DND-41 (cell line): Measurements from ENCODE around the gene IFNL3.
A peak's percentile ranks its signal among the peaks of the same experiment; 100 is the strongest.
"Not testable (repeated sequence)": the region's sequence is repeated elsewhere in the genome, so short reads cannot be mapped to it uniquely, and the experiment has no call there.

Source experiments
- ATAC-seq: fragments of 200-7000 bp; cut with Tn5 transposase; 3 replicates; pipeline ENCODE4 v1.9.1; 2021; ENCODE audit warnings: low read depth; ENCODE audit not compliant: insufficient read depth
- DNase-seq: peaks from one replicate; pipeline ENCODE4 v3.0.0-alpha.2; 2020
- H2AFZ ChIP-seq: 2 replicates; pipeline ENCODE4 v1.6.0; 2012; ENCODE audit warnings: low read depth, low read length
- H3K27ac ChIP-seq: 2 replicates; pipeline ENCODE4 v1.5.1; 2012; ENCODE audit warnings: low read length, inconsistent platforms
- H3K27me3 ChIP-seq: fragments of 200-600 bp; sonication (generic); 2 replicates; pipeline ENCODE4 v1.6.0; 2012; ENCODE audit warnings: low read length, mild to moderate bottlenecking, inconsistent platforms; ENCODE audit not compliant: insufficient read depth, poor library complexity
- H3K36me3 ChIP-seq: 2 replicates; pipeline ENCODE4 v1.5.1; 2012; ENCODE audit warnings: low read length, inconsistent platforms; ENCODE audit not compliant: insufficient read depth
- H3K4me1 ChIP-seq: 2 replicates; pipeline ENCODE4 v1.5.1; 2012; ENCODE audit warnings: mild to moderate bottlenecking, low read length; ENCODE audit not compliant: insufficient read depth
- H3K4me2 ChIP-seq: 2 replicates; pipeline ENCODE4 v1.6.0; 2012; ENCODE audit warnings: mild to moderate bottlenecking, moderate library complexity, low read length, inconsistent platforms; ENCODE audit not compliant: insufficient read depth
- H3K4me3 ChIP-seq, 2 experiments: fragments of 200-600 bp in 1 of 2; shearing (Covaris generic) in 1 of 2; 2 replicates each; pipeline ENCODE4 v1.5.1; 2012 to 2016; ENCODE audit warnings: inconsistent platforms in 2 of 2, low read length in 2 of 2, mild to moderate bottlenecking in 2 of 2, low read depth in 1 of 2, moderate library complexity in 1 of 2
- H3K79me2 ChIP-seq: 2 replicates; pipeline ENCODE4 v1.6.0; 2012; ENCODE audit warnings: low read length, inconsistent platforms; ENCODE audit not compliant: insufficient read depth
- H3K9ac ChIP-seq: 2 replicates; pipeline ENCODE4 v1.6.0; 2012; ENCODE audit warnings: low read depth, mild to moderate bottlenecking, inconsistent platforms, low read length, moderate library complexity
- H3K9me3 ChIP-seq: 2 replicates; pipeline ENCODE4 v1.5.1; 2012; ENCODE audit warnings: low read length, moderate library complexity, mild to moderate bottlenecking, inconsistent platforms; ENCODE audit not compliant: insufficient read depth, severe bottlenecking
- H4K20me1 ChIP-seq: 2 replicates; pipeline ENCODE4 v1.6.0; 2012; ENCODE audit warnings: low read length; ENCODE audit not compliant: insufficient read depth
- EZH2 ChIP-seq: IDR thresholded peaks from 3 replicates; pipeline ENCODE4 v1.6.1; 2012; ENCODE audit warnings: borderline replicate concordance, low read depth, mild to moderate bottlenecking, moderate library complexity, low read length, inconsistent platforms; ENCODE audit not compliant: severe bottlenecking
- TF ChIP-seq, protein P1 (sequence below): IDR thresholded peaks from 2 replicates; pipeline ENCODE4 v1.5.1; 2012; ENCODE audit warnings: borderline replicate concordance, low read length, moderate library complexity, mild to moderate bottlenecking; ENCODE audit not compliant: poor library complexity, severe bottlenecking; ENCODE audit errors: extremely low read depth

IFNL3 gene

DNA sequence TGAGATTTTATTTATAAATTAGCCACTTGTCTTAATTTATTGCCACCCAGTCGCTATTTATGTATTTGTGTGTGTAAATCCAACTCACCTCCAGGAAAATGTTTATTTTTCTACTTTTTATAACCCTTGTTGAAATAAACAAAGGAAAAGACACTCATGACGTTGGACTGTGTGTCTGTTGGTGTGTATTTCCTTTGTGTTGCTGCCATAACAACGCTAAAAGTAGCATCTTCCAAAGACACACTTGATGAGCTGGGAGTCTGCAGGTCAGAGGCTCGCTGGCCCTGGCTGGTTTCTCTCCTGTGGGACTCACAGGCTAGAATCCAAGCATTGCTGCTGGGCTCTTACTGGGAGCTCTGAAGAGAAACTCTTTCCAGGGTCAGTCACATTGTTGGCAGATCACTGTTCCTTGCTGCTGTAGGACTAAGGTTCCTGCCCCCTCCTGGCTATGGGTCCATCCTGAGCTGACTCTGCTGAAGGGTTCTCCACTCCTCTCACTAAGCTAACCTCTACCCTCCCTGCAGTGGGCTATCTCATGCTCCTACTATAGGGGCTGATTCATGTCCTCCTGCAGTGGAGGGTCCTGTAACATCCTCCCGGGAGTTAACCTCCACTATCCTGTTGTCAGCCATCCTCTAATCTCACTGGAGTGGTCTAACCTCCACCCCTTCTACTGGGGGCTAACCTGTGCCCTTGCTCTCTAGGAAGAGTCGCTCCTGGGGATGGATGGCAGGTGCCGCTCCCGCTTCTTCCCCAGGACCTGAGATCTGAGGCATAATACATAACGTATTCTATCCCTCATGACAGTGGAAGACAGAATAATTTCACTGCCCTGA lies 25.4 kb upstream of the IFNL3 start:
- Histone ChIP-seq H3K36me3 (no peaks in the 10 kb centered on the region), H3K9me3 (no peaks in the 10 kb centered on the region), H3K27ac (no peak overlapping the region), H3K4me3 (no peak overlapping the region), H3K27me3 (peaks cover 5% of the 10 kb centered on the region), H4K20me1 (no peaks in the 10 kb centered on the region), H3K79me2 (no peaks in the 10 kb centered on the region), H3K4me2 (no peak overlapping the region), H3K4me1 (no peaks in the 10 kb centered on the region), H3K9ac (no peak overlapping the region), H2AFZ (no peak overlapping the region)
- TF ChIP-seq, protein P1, sequence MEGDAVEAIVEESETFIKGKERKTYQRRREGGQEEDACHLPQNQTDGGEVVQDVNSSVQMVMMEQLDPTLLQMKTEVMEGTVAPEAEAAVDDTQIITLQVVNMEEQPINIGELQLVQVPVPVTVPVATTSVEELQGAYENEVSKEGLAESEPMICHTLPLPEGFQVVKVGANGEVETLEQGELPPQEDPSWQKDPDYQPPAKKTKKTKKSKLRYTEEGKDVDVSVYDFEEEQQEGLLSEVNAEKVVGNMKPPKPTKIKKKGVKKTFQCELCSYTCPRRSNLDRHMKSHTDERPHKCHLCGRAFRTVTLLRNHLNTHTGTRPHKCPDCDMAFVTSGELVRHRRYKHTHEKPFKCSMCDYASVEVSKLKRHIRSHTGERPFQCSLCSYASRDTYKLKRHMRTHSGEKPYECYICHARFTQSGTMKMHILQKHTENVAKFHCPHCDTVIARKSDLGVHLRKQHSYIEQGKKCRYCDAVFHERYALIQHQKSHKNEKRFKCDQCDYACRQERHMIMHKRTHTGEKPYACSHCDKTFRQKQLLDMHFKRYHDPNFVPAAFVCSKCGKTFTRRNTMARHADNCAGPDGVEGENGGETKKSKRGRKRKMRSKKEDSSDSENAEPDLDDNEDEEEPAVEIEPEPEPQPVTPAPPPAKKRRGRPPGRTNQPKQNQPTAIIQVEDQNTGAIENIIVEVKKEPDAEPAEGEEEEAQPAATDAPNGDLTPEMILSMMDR = no peak
- TF ChIP-seq EZH2 = no peak
- no peak for DNase-seq
- ATAC-seq = no peak

DNA sequence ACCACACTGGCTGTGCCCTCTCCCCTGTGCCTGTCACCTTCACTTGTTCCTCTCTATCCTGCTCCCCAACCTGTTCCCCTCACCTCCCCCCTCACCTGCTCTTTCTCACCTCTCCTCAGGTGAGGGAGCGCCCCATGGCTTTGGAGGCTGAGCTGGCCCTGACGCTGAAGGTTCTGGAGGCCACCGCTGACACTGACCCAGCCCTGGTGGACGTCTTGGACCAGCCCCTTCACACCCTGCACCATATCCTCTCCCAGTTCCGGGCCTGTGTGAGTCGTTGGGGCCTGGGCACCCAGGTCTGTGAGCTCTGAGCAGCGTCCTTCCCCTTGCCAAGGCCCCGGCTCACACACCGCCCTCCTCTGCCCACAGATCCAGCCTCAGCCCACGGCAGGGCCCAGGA lies 24.6 kb upstream of the IFNL3 start:
- H4K20me1 ChIP-seq, H3K4me1 ChIP-seq, H3K9ac ChIP-seq, H3K36me3 ChIP-seq, H3K9me3 ChIP-seq, H3K4me2 ChIP-seq, H3K4me3 ChIP-seq, H3K27me3 ChIP-seq, H2AFZ ChIP-seq, H3K79me2 ChIP-seq, DNase-seq, ATAC-seq, H3K27ac ChIP-seq: not testable (repeated sequence)

DNA sequence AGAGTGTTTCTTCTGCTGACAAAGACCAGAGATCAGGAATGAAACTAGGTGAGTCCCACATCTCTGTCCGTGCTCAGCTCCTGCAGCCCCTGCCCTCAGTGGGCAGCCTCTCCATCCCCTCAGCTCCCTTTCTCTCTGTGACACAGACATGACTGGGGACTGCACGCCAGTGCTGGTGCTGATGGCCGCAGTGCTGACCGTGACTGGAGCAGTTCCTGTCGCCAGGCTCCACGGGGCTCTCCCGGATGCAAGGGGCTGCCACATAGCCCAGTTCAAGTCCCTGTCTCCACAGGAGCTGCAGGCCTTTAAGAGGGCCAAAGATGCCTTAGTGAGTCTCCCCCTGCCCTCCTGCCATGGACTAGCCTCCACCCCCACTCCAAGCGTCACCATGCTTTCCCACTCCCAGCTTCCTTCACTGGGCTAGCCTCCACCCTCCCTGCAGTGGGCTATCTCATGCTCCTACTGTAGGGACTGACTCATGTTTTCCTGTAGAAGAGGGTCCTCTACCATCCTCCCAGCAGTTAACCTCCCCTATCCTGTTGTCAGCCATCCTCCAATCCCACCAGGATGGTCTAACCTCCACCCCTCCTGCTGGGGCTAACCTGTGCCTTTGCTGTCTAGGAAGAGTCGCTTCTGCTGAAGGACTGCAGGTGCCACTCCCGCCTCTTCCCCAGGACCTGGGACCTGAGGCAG lies 23.9 kb upstream of the IFNL3 start:
- not testable (repeated sequence) for H3K79me2 ChIP-seq, H2AFZ ChIP-seq, H3K27me3 ChIP-seq, H4K20me1 ChIP-seq, H3K27ac ChIP-seq, DNase-seq, H3K9me3 ChIP-seq, H3K4me1 ChIP-seq, H3K4me2 ChIP-seq, H3K9ac ChIP-seq, ATAC-seq, H3K4me3 ChIP-seq, H3K36me3 ChIP-seq

DNA sequence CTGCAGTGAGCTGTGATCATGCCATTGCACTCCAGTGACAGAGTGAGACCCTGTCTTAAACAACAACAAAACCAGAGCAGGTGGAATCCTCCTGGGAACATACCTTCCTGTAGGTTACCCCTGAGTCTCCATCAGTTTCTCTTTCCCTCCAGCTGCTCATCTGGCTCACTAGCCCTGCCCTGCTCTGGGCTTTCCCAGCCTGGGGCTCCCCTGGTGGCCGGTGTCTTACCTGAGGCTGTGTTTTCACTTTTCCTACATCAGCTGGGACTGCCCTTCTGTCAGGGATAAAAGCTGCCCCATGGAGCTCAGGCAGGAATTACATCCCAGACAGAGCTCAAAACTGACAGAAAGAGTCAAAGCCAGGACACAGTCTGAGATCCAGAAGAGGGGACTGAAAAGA lies 23.3 kb upstream of the IFNL3 start, which contains the start of gene IFNL2:
TSS of gene IFNL2 (plus strand) at position 312 of the 400 bp plus-strand sequence. CDS start 173 bp downstream, outside the sequence.
- peak; percentile 55; the same call in 1 of the 3 replicates for ATAC-seq
- H3K4me3 ChIP-seq = not testable (repeated sequence)

More for the DNA sequence above, 23.3 kb upstream of the IFNL3 start, which contains the start of gene IFNL2:
- H3K79me2 ChIP-seq, H3K4me2 ChIP-seq, H3K27me3 ChIP-seq, H3K36me3 ChIP-seq, H3K4me1 ChIP-seq, H2AFZ ChIP-seq, H3K9ac ChIP-seq, H3K9me3 ChIP-seq, DNase-seq, H4K20me1 ChIP-seq, H3K27ac ChIP-seq: not testable (repeated sequence)
